ACC112 (cell line): ENCODE results near the gene UST.

Experiments
- H2AFZ ChIP-seq: fragments of 200-600 bp; sonication (generic); one replicate; pipeline ENCODE4 v1.6.0; 2017; ENCODE audit warnings: antibody characterized with exemption, low read length; ENCODE audit not compliant: unreplicated experiment
- H3K27ac ChIP-seq: fragments of 200-600 bp; sonication (generic); 2 replicates; pipeline ENCODE4 v1.5.1; 2014; ENCODE audit warnings: low read depth, mild to moderate bottlenecking, antibody characterized with exemption, low read length, moderate library complexity
- H3K27me3 ChIP-seq: fragments of 200-600 bp; sonication (generic); 2 replicates; pipeline ENCODE4 v1.6.1; 2014; ENCODE audit warnings: mild to moderate bottlenecking, antibody characterized with exemption, low read length, moderate library complexity, mixed read lengths; ENCODE audit not compliant: insufficient read depth
- H3K36me3 ChIP-seq: fragments of 200-600 bp; sonication (generic); 2 replicates; pipeline ENCODE4 v1.6.1; 2016; ENCODE audit warnings: mild to moderate bottlenecking, antibody characterized with exemption, low read length, moderate library complexity, mixed read lengths; ENCODE audit not compliant: insufficient read depth
- H3K4me1 ChIP-seq: fragments of 200-600 bp; sonication (generic); one replicate; pipeline ENCODE4 v1.6.1; 2016; ENCODE audit warnings: low read length, mixed read lengths; ENCODE audit not compliant: insufficient read depth, unreplicated experiment, control insufficient read depth
- H3K4me3 ChIP-seq: fragments of 200-600 bp; sonication (generic); 2 replicates; pipeline ENCODE4 v1.5.1; 2014; ENCODE audit warnings: mild to moderate bottlenecking, low read depth, low read length
- H3K79me2 ChIP-seq: fragments of 200-600 bp; sonication (generic); one replicate; pipeline ENCODE4 v1.6.0; 2016; ENCODE audit warnings: low read length; ENCODE audit not compliant: control insufficient read depth, unreplicated experiment, insufficient read depth

UST gene

GRCh38 chr6:149020319-149020718, 273.5 kb downstream of the UST start:
- H3K4me3 ChIP-seq = no peak overlapping the region
- no peak overlapping the region for H3K27ac ChIP-seq
- H3K27me3 ChIP-seq = no peaks in the 10 kb centered on the region
- no peaks in the 10 kb centered on the region for H3K79me2 ChIP-seq
- peaks cover 10% of the 10 kb centered on the region for H3K4me1 ChIP-seq
- 0 out of 2 replicates have a peak, but pooled peaks cover 4% of the 10 kb centered on the region for H3K36me3 ChIP-seq
- no peak overlapping the region for H2AFZ ChIP-seq

DNA sequence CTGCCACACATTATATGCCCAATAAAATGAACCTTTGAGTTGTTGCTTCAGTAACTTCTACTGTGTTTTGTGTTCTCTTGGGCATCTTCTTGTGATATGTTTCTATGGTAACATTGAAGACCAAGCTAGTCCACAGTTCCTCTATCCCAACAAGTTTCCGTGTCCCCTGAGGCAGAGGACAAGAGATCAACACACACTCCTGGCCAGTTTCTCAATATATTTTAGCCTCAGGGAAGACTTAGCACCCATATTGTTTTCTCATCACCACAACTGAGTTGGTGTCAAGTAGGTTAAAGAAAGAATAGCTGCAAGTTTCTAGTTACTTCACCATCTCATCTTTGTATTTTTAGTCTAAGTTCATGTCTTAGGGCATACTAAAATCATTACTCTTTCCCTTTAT, 277.5 kb downstream of the UST start:
- Histone ChIP-seq H3K36me3 (0 out of 2 replicates have a peak, but pooled peaks cover 4% of the 10 kb centered on the region), H3K27ac (no peak overlapping the region), H3K27me3 (no peaks in the 10 kb centered on the region), H3K79me2 (no peaks in the 10 kb centered on the region), H3K4me1 (peaks cover 4% of the 10 kb centered on the region), H2AFZ (no peak overlapping the region), H3K4me3 (no peak overlapping the region)

GRCh38 chr6:149025061-149025460, 278.2 kb downstream of the UST start:
- no peaks in the 10 kb centered on the region for H3K79me2 ChIP-seq
- H2AFZ ChIP-seq = no peak overlapping the region
- H3K27ac ChIP-seq = no peak overlapping the region

DNA sequence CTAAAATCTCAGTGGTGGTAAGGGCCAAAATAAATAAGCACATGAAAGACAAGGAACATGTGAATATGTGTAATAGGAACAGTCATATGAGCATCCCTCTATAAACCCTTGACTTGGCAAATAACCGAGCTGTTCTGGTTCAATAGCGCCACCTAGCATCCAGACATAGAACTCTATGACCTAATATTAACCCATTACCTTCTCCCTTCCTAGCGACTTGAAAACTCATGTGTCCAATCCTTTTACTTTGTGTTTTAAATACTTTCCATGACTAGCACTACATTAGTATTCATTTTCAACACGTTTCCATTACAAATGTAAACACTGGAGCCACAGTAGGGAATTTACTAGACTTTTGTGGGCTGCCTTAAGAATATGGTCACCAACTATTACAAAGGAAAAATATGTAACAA, 279.7 kb downstream of the UST start:
- 0 out of 2 replicates have a peak, but pooled peaks cover 3% of the 10 kb centered on the region for H3K36me3 ChIP-seq
- H3K4me3 ChIP-seq = no peak overlapping the region
- H3K27me3 ChIP-seq = no peaks in the 10 kb centered on the region
- H2AFZ ChIP-seq = peak overlapping the region; percentile 19
- H3K27ac ChIP-seq = peak overlapping the region; percentile 54
- no peaks in the 10 kb centered on the region for H3K79me2 ChIP-seq
- H3K4me1 ChIP-seq = peaks cover 18% of the 10 kb centered on the region

More at GRCh38 chr6:149025061-149025460, 278.2 kb downstream of the UST start:
- H3K4me1 ChIP-seq = peaks cover 11% of the 10 kb centered on the region
- H3K4me3 ChIP-seq = no peak overlapping the region
- H3K36me3 ChIP-seq = 0 out of 2 replicates have a peak, but pooled peaks cover 4% of the 10 kb centered on the region
- H3K27me3 ChIP-seq = no peaks in the 10 kb centered on the region

DNA sequence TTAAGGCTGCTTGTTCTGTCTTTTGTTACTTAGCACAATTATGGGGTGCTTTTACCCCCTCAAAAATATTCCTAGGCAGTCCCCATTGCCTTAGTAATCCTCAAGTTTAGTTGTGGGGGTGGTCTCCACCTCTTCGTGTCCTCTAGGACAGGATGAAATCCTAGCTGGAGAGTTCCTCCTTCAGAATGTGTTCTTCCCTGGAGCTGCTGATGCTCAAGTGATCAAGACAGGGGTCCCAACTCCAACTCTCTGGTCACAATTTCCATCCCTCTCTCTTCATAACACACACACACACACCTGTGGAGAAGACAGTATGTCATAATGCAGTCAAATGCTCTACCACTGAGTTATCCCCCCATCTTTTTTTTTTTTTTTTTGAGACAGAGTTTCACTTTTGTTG, 280.7 kb downstream of the UST start:
- Histone ChIP-seq H3K79me2 (no peaks in the 10 kb centered on the region), H3K27me3 (no peaks in the 10 kb centered on the region), H2AFZ (no peak overlapping the region), H3K27ac (0 out of 2 replicates have a peak overlapping the region, but pooled peaks have one; percentile 41), H3K4me1 (peaks cover 26% of the 10 kb centered on the region), H3K4me3 (no peak overlapping the region), H3K36me3 (no peaks in the 10 kb centered on the region)

- Histone ChIP-seq H2AFZ (no peak overlapping the region), H3K36me3 (no peaks in the 10 kb centered on the region), H3K4me1 (peaks cover 40% of the 10 kb centered on the region), H3K4me3 (no peak overlapping the region), H3K79me2 (no peaks in the 10 kb centered on the region), H3K27ac (no peak overlapping the region), H3K27me3 (no peaks in the 10 kb centered on the region)
Measured at GRCh38 chr6:149028767-149029405, 282.1 kb downstream of the UST start.

- Histone ChIP-seq H2AFZ (peak overlapping the region; percentile 55), H3K4me3 (peak overlapping the region; percentile 37; the same call in 1 of the 2 replicates), H3K79me2 (no peaks in the 10 kb centered on the region), H3K36me3 (no peaks in the 10 kb centered on the region), H3K27me3 (no peaks in the 10 kb centered on the region), H3K4me1 (peaks cover 45% of the 10 kb centered on the region), H3K27ac (peak overlapping the region; percentile 97)
Measured at GRCh38 chr6:149031201-149031858, 284.5 kb downstream of the UST start.

DNA sequence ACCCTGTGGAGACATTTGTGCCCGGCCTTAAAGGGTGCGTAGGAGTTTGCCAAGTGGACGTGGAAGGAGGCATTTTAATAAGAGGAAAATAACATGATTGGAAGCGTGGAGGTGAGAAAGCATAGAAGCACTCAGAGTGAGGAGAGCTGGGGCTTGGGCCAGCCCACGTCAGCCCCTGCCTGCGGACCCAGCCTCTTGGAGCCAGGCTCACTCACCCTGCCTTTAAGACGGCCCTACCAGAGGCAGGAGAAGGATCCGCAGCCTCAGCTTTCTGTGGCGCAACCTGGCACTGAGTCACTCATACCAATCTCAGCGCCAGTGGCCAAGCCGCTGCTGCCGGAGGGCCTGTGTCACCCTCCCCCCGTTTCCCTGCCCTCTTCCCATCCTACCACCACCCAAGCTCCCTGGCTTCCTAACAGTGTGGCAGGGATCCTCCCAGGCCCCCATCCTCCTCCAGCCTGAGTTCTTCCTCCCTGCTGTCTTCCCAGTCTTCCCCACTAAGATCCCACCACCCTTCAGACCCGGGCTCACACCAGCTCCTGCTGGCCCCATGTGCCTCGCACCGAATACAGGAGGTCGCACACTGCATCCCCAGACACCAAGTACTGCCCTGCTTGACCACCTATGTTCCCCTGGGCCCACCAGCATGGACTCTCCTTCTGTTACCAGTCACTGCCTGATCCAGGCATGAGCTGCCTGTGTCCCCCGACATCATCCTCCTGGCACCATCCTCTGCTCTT, 285.2 kb downstream of the UST start:
- H3K27me3 ChIP-seq = no peaks in the 10 kb centered on the region
- H3K79me2 ChIP-seq = no peaks in the 10 kb centered on the region
- H2AFZ ChIP-seq = peak overlapping the region; percentile 55
- no peaks in the 10 kb centered on the region for H3K36me3 ChIP-seq
- H3K4me3 ChIP-seq = peak overlapping the region; percentile 59
- peak overlapping the region; percentile 97 for H3K27ac ChIP-seq
- H3K4me1 ChIP-seq = peaks cover 44% of the 10 kb centered on the region

- Histone ChIP-seq H2AFZ (no peak overlapping the region), H3K4me3 (peak overlapping the region; percentile 59), H3K36me3 (no peaks in the 10 kb centered on the region), H3K27ac (peak overlapping the region; percentile 97), H3K27me3 (no peaks in the 10 kb centered on the region), H3K4me1 (peaks cover 44% of the 10 kb centered on the region), H3K79me2 (no peaks in the 10 kb centered on the region)
Measured at GRCh38 chr6:149032599-149033405, 286.0 kb downstream of the UST start.

- H3K4me3 ChIP-seq = peak overlapping the region; percentile 59; the same call in 1 of the 2 replicates
- no peaks in the 10 kb centered on the region for H3K27me3 ChIP-seq
- no peaks in the 10 kb centered on the region for H3K36me3 ChIP-seq
- peaks cover 44% of the 10 kb centered on the region for H3K4me1 ChIP-seq
- H3K27ac ChIP-seq = peak overlapping the region; percentile 97
- no peaks in the 10 kb centered on the region for H3K79me2 ChIP-seq
- no peak overlapping the region for H2AFZ ChIP-seq
Measured at GRCh38 chr6:149033454-149033853, 286.6 kb downstream of the UST start.
